ENCODE results near the gene HMCN1. TPM values are rescaled to one million over a fixed set of nuclear protein-coding genes. Genes with fewer than 3 reads are reported as not detected.

The HMCN1 gene
- total RNA-seq, 5 donors from 2014 or later (not counting 1 experiment from before 2014, with no cell fraction given): 0.05 to 0.23 (median 0.16) TPM

DNA sequence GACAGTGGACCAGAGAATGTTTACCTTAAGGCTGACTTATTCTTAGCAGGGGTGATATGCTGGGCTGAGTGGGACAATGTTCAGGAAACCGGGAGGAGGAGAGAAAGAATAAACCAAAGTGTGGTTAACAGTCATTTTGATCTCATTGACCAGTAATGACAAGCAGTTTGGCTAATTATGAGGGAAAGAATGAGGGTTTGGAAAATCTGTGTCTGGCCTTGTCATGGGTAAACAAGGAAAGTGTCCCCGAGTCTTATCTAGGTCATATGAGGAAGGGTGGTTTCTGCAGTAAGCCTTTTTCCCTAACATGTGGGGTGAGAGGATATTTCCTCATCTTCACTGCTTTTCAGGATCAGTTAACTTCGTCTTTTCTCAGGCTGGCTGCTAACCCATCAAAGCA lies 485.9 kb downstream of the HMCN1 start:
- Histone ChIP-seq H3K9me3 (no peaks in the 10 kb centered on the region), H3K4me3 (ENCODE audit: control insufficient read depth in 1 of 2, extremely low read depth in 1 of 2, low read length in 1 of 2) (no peak overlapping the region), H3K36me3 (ENCODE audit: control insufficient read depth in 2 of 2, extremely low read depth in 1 of 2, insufficient read depth in 1 of 2, low read length in 1 of 2) (no peaks in the 10 kb centered on the region), H3K27me3 (replicated peaks in 1 of 2; ENCODE audit: control insufficient read depth in 2 of 2, extremely low read depth in 1 of 2, insufficient read depth in 2 of 2, low read length in 1 of 2) (peaks cover 0 to 9% of the 10 kb centered on the region in 2 experiments), H3K4me1 (ENCODE audit: control insufficient read depth in 1 of 2, extremely low read depth in 1 of 2, insufficient read depth in 2 of 2, low read length in 2 of 2) (no peaks in the 10 kb centered on the region), H3K27ac (ENCODE audit: low read length) (no peak overlapping the region)
- H3K27me3 Mint-ChIP-seq: peaks cover 6 to 26% of the 10 kb centered on the region in 2 donors
- H3K9me3 Mint-ChIP-seq: no peaks in the 10 kb centered on the region
- no peak overlapping the region for H3K4me3 Mint-ChIP-seq
- H3K27ac Mint-ChIP-seq: no peak overlapping the region
- ATAC-seq (replicated peaks in 1 of 4) (no peak), DNase-seq (no peak)
- H3K4me1 Mint-ChIP-seq: no peaks in the 10 kb centered on the region
- no peaks in the 10 kb centered on the region for H3K36me3 Mint-ChIP-seq
- WGBS (ENCODE audit: insufficient coverage): 57% methylated on average over 2 of the region's 3 CpGs
- ChIA-PET CTCF (no interaction called here), POLR2A (no interaction called here)

DNA sequence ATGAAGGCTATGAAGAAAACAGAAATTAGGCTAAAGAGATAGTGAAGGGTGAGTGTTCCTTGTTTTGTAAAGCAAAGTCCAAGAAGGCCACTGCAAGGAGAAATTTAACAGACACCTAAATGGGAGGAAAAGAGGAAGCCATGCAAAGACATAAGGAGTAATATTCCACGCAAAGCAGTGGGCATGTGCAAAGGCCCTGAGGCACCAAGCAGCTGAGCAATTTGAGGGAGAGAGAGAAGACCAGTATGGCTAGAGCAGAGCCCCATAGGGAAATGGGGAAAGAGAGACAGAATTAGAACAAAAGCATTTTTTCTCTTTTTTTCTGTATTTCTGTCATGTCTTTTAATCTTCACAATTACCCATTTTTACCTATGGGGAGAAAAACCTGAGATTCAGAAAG lies 486.7 kb downstream of the HMCN1 start:
- peaks cover 0 to 9% of the 10 kb centered on the region in 2 experiments for H3K27me3 ChIP-seq (replicated peaks in 1 of 2; ENCODE audit: control insufficient read depth in 2 of 2, extremely low read depth in 1 of 2, insufficient read depth in 2 of 2, low read length in 1 of 2)
- Mint-ChIP-seq H3K4me1 (no peaks in the 10 kb centered on the region), H3K27me3 (peaks cover 6 to 26% of the 10 kb centered on the region in 2 donors), H3K27ac (no peak overlapping the region), H3K9me3 (no peaks in the 10 kb centered on the region), H3K4me3 (no peak overlapping the region), H3K36me3 (no peaks in the 10 kb centered on the region)
- H3K4me1 ChIP-seq (ENCODE audit: control insufficient read depth in 1 of 2, extremely low read depth in 1 of 2, insufficient read depth in 2 of 2, low read length in 2 of 2): no peaks in the 10 kb centered on the region
- DNase-seq (no peak), ATAC-seq (replicated peaks in 1 of 4) (no peak)
- POLR2A ChIA-PET: no interaction called here
- H3K36me3 ChIP-seq (ENCODE audit: control insufficient read depth in 2 of 2, extremely low read depth in 1 of 2, insufficient read depth in 1 of 2, low read length in 1 of 2): no peaks in the 10 kb centered on the region
- no peak overlapping the region for H3K27ac ChIP-seq (ENCODE audit: low read length)
- no peak overlapping the region for H3K4me3 ChIP-seq (ENCODE audit: control insufficient read depth in 1 of 2, extremely low read depth in 1 of 2, low read length in 1 of 2)
- WGBS (ENCODE audit: insufficient coverage): 100% methylated on average over 1 of the region's 1 CpG
- CTCF ChIA-PET: no interaction called here
- no peaks in the 10 kb centered on the region for H3K9me3 ChIP-seq

DNA sequence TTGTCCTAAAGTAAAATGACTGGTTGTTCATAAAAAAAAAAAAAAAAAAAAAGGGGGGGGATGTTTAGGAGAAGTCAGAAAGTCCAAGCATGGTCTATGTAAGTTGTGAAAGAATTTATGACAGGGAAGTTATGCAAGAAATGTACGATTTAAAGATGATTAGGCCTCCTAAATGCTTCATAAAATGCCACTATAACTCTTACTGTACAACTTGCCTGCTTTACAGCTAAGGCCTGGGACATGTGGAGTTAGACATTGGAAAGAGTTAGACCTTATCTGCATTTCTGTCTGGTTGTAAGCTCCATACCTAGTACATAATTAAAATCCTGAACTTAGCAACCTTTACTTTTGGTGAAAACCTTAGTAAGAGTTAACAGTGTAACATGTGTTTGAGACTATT lies 490.9 kb downstream of the HMCN1 start:
- H3K36me3 Mint-ChIP-seq: no peaks in the 10 kb centered on the region
- H3K4me3 Mint-ChIP-seq: no peak overlapping the region
- ATAC-seq (replicated peaks in 1 of 4) (no peak), DNase-seq (no peak)
- no CpG with 5 or more reads among the region's 1 CpG for WGBS (ENCODE audit: insufficient coverage)
- H3K4me1 Mint-ChIP-seq: no peaks in the 10 kb centered on the region
- no peaks in the 10 kb centered on the region for H3K36me3 ChIP-seq (ENCODE audit: control insufficient read depth in 2 of 2, extremely low read depth in 1 of 2, insufficient read depth in 1 of 2, low read length in 1 of 2)
- ChIA-PET POLR2A (interaction anchor here in 1 of 2 donors (0.7 kb wide), 1 partner anchor 1010 kb away, joined by 6 read pairs; no protein-coding TSS in a partner anchor), CTCF (interaction anchor here in 1 of 2 donors (0.6 to 0.7 kb wide), 2 partner anchors 14 to 99 kb away, joined by 3 to 5 read pairs; no protein-coding TSS in a partner anchor)
- peaks cover 0 to 9% of the 10 kb centered on the region in 2 experiments for H3K27me3 ChIP-seq (replicated peaks in 1 of 2; ENCODE audit: control insufficient read depth in 2 of 2, extremely low read depth in 1 of 2, insufficient read depth in 2 of 2, low read length in 1 of 2)
- H3K27ac Mint-ChIP-seq: no peak overlapping the region
- H3K4me3 ChIP-seq (ENCODE audit: control insufficient read depth in 1 of 2, extremely low read depth in 1 of 2, low read length in 1 of 2): no peak overlapping the region
- peaks cover 6 to 23% of the 10 kb centered on the region in 2 donors for H3K27me3 Mint-ChIP-seq
- no peaks in the 10 kb centered on the region for H3K4me1 ChIP-seq (ENCODE audit: control insufficient read depth in 1 of 2, extremely low read depth in 1 of 2, insufficient read depth in 2 of 2, low read length in 2 of 2)
- no peaks in the 10 kb centered on the region for H3K9me3 Mint-ChIP-seq
- H3K27ac ChIP-seq (ENCODE audit: low read length): no peak overlapping the region
- H3K9me3 ChIP-seq: no peaks in the 10 kb centered on the region

DNA sequence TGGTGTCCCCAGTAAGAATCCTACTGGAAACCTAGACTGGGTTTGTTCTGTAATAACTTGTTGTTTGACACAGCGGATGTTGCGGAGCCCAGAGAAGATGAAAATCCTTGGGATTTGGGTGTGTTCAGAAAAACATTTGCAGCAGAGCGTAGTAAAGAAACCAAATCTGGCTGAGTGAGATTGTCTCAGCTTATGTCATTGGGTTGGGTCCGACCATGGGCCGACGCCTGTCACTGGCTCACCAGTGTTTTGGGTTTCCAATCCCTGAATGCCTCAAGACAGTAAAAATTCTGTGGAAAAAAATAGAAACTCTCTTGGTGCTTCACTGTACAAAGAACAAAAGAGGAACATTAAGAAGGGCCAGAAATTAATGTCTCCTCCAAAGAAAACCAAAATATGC lies 494.6 kb downstream of the HMCN1 start:
- ChIA-PET POLR2A (no interaction called here), CTCF (no interaction called here)
- no peak overlapping the region for H3K4me3 ChIP-seq (ENCODE audit: control insufficient read depth in 1 of 2, extremely low read depth in 1 of 2, low read length in 1 of 2)
- no peak overlapping the region for H3K27ac ChIP-seq (ENCODE audit: low read length)
- Mint-ChIP-seq H3K9me3 (no peaks in the 10 kb centered on the region), H3K27ac (no peak overlapping the region), H3K27me3 (peaks cover 3 to 18% of the 10 kb centered on the region in 2 donors), H3K36me3 (no peaks in the 10 kb centered on the region), H3K4me1 (no peaks in the 10 kb centered on the region), H3K4me3 (no peak overlapping the region)
- WGBS (ENCODE audit: insufficient coverage): 89% methylated on average over 3 of the region's 6 CpGs
- H3K9me3 ChIP-seq: no peaks in the 10 kb centered on the region
- no peaks in the 10 kb centered on the region for H3K36me3 ChIP-seq (ENCODE audit: control insufficient read depth in 2 of 2, extremely low read depth in 1 of 2, insufficient read depth in 1 of 2, low read length in 1 of 2)
- no peak for DNase-seq
- no peaks in the 10 kb centered on the region for H3K4me1 ChIP-seq (ENCODE audit: control insufficient read depth in 1 of 2, extremely low read depth in 1 of 2, insufficient read depth in 2 of 2, low read length in 2 of 2)
- ATAC-seq (replicated peaks in 1 of 4): no peak
- H3K27me3 ChIP-seq (replicated peaks in 1 of 2; ENCODE audit: control insufficient read depth in 2 of 2, extremely low read depth in 1 of 2, insufficient read depth in 2 of 2, low read length in 1 of 2): no peaks in the 10 kb centered on the region

DNA sequence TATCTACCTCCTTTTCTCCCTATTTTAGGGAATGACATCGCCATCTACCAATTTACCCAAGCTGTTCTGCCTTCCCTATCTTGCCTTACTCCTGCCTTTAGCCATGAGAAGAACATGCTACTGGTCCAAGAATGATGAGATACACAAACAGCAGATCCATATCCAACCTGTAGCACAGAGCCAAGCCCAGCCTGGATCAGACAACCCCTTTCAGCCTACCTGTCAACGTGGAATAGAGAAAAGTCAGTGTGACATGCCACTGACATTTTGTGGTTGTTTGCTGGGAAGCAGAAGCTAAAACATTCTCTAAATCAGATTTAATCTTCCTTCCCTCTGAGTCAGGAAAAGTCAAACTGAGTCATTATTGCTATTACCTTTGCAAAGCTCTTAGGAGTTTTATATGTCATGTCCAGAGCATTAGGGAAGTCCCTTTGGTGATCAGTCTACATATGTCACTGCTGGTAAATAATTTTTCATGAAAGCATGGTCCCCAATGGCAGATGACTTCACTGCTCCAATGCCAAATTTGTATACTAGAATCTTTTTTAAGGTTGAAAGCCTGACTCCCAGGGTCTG lies 497.8 kb downstream of the HMCN1 start:
- ATAC-seq (replicated peaks in 1 of 4): no peak
- ChIA-PET POLR2A (no interaction called here), CTCF (no interaction called here)
- Histone ChIP-seq H3K9me3 (no peaks in the 10 kb centered on the region), H3K4me3 (ENCODE audit: control insufficient read depth in 1 of 2, extremely low read depth in 1 of 2, low read length in 1 of 2) (no peak overlapping the region), H3K27me3 (replicated peaks in 1 of 2; ENCODE audit: control insufficient read depth in 2 of 2, extremely low read depth in 1 of 2, insufficient read depth in 2 of 2, low read length in 1 of 2) (no peaks in the 10 kb centered on the region), H3K4me1 (ENCODE audit: control insufficient read depth in 1 of 2, extremely low read depth in 1 of 2, insufficient read depth in 2 of 2, low read length in 2 of 2) (no peaks in the 10 kb centered on the region), H3K27ac (ENCODE audit: low read length) (no peak overlapping the region), H3K36me3 (ENCODE audit: control insufficient read depth in 2 of 2, extremely low read depth in 1 of 2, insufficient read depth in 1 of 2, low read length in 1 of 2) (no peaks in the 10 kb centered on the region)
- Mint-ChIP-seq H3K27ac (no peak overlapping the region), H3K36me3 (no peaks in the 10 kb centered on the region), H3K9me3 (no peaks in the 10 kb centered on the region), H3K4me3 (no peak overlapping the region), H3K27me3 (peaks cover 7 to 27% of the 10 kb centered on the region in 2 donors), H3K4me1 (no peaks in the 10 kb centered on the region)
- DNase-seq: no peak
- WGBS (ENCODE audit: insufficient coverage): 85% methylated on average over 1 of the region's 2 CpGs

DNA sequence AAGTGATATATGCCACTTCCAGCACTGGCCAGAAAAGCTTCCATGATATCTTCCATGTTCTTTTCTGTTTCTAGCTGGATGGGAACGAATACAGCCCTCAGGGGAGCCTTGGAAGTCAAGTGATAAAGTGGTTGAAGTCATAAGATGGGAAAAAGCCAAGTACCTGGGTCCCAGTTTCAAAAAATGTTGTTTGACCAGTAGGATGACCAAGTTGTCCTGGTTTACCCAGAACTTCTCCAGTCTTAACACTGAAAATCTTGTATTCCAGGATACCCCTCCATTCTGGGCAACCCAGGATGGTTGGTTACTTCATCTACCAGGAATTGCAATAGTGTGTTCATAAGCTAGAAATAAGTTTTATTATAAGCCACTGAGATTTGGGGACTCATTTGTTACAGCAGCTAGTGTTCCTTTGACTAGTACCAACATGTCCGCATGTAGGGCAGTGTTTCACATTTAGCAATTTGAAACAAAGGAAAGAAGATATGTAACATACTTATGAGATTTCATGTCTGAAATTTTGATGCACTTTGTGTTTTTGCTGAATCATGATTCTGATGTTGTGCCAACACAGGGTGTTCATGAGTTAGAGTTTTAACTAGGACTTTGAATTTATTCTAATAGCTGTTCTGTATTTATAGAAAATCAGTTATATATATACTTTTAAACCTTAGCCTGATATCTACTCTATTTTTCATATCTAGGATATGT lies 500.9 kb downstream of the HMCN1 start:
- DNase-seq: no peak
- no peak for ATAC-seq (replicated peaks in 1 of 4)
- H3K4me3 ChIP-seq (ENCODE audit: control insufficient read depth in 1 of 2, extremely low read depth in 1 of 2, low read length in 1 of 2): no peak overlapping the region
- Mint-ChIP-seq H3K4me3 (no peak overlapping the region), H3K4me1 (no peaks in the 10 kb centered on the region), H3K9me3 (no peaks in the 10 kb centered on the region), H3K27ac (no peak overlapping the region), H3K36me3 (no peaks in the 10 kb centered on the region), H3K27me3 (peaks cover 4 to 22% of the 10 kb centered on the region in 2 donors)
- no peaks in the 10 kb centered on the region for H3K27me3 ChIP-seq (replicated peaks in 1 of 2; ENCODE audit: control insufficient read depth in 2 of 2, extremely low read depth in 1 of 2, insufficient read depth in 2 of 2, low read length in 1 of 2)
- H3K36me3 ChIP-seq (ENCODE audit: control insufficient read depth in 2 of 2, extremely low read depth in 1 of 2, insufficient read depth in 1 of 2, low read length in 1 of 2): no peaks in the 10 kb centered on the region
- POLR2A ChIA-PET: no interaction called here
- H3K27ac ChIP-seq (ENCODE audit: low read length): no peak overlapping the region
- CTCF ChIA-PET: no interaction called here
- WGBS (ENCODE audit: insufficient coverage): 82% methylated on average over 1 of the region's 2 CpGs
- no peaks in the 10 kb centered on the region for H3K4me1 ChIP-seq (ENCODE audit: control insufficient read depth in 1 of 2, extremely low read depth in 1 of 2, insufficient read depth in 2 of 2, low read length in 2 of 2)
- no peaks in the 10 kb centered on the region for H3K9me3 ChIP-seq

All from T-cell (primary cell).